ENCODE measurements around the gene MCMBP.
"Not testable (repeated sequence)": the region's sequence is repeated elsewhere in the genome, so short reads cannot be mapped to it uniquely, and the experiment has no call there.

Gene MCMBP

GRCh38 chr10:119896061-119896655 lies 23.5 kb upstream of the MCMBP start:
- no peak for FAIRE-seq
- no peak for DNase-seq (ENCODE audit: insufficient read length, low spot score)
- TF ChIP-seq POLR2AphosphoS5 (IDR thresholded peaks at IDR 0.05; ENCODE audit: low read depth, low read length) (no peak), POLR2A (IDR thresholded peaks at IDR 0.05; ENCODE audit: low read depth, low read length) (no peak), POU2F2 (IDR thresholded peaks at IDR 0.05; ENCODE audit: low read depth, low read length) (no peak), PAX5 (IDR thresholded peaks at IDR 0.05; ENCODE audit: insufficient read depth, low read length, severe bottlenecking) (no peak), TAF1 (IDR thresholded peaks at IDR 0.05; ENCODE audit: low read depth, low read length) (no peak), SPI1 (IDR thresholded peaks at IDR 0.05; ENCODE audit: low read depth, low read length) (no peak)

- FAIRE-seq = no peak
- no peak for DNase-seq (ENCODE audit: insufficient read length, low spot score)
- TF ChIP-seq SPI1 (IDR thresholded peaks at IDR 0.05; ENCODE audit: low read depth, low read length) = no peak
- no peak for TF ChIP-seq TAF1 (IDR thresholded peaks at IDR 0.05; ENCODE audit: low read depth, low read length)
- TF ChIP-seq POLR2A (IDR thresholded peaks at IDR 0.05; ENCODE audit: low read depth, low read length) = no peak
- TF ChIP-seq POLR2AphosphoS5 (IDR thresholded peaks at IDR 0.05; ENCODE audit: low read depth, low read length) = no peak
- no peak for TF ChIP-seq PAX5 (IDR thresholded peaks at IDR 0.05; ENCODE audit: insufficient read depth, low read length, severe bottlenecking)
- no peak for TF ChIP-seq POU2F2 (IDR thresholded peaks at IDR 0.05; ENCODE audit: low read depth, low read length)
These were observed 21.3 kb upstream of the MCMBP start for GRCh38 chr10:119893845-119894427.

GRCh38 chr10:119893074-119893473 lies 20.4 kb upstream of the MCMBP start:
- DNase-seq (ENCODE audit: insufficient read length, low spot score) (no peak), FAIRE-seq (no peak)
- TF ChIP-seq POLR2AphosphoS5 (IDR thresholded peaks at IDR 0.05; ENCODE audit: low read depth, low read length) (no peak), POLR2A (IDR thresholded peaks at IDR 0.05; ENCODE audit: low read depth, low read length) (no peak), TAF1 (IDR thresholded peaks at IDR 0.05; ENCODE audit: low read depth, low read length) (no peak), SPI1 (IDR thresholded peaks at IDR 0.05; ENCODE audit: low read depth, low read length) (no peak), PAX5 (IDR thresholded peaks at IDR 0.05; ENCODE audit: insufficient read depth, low read length, severe bottlenecking) (no peak), POU2F2 (IDR thresholded peaks at IDR 0.05; ENCODE audit: low read depth, low read length) (no peak)

GRCh38 chr10:119892188-119893065 lies 19.8 kb upstream of the MCMBP start, which contains the start of gene SEC23IP:
Gene SEC23IP, plus strand, starts transcription at chr10:119892730. Its CDS starts 53 bp downstream, at chr10:119892783.
- peak; percentile 98 for FAIRE-seq
- peak; percentile 75 for DNase-seq (ENCODE audit: insufficient read length, low spot score)
- TF ChIP-seq POU2F2 (IDR thresholded peaks at IDR 0.05; ENCODE audit: low read depth, low read length) (peak; percentile 67), POLR2A (IDR thresholded peaks at IDR 0.05; ENCODE audit: low read depth, low read length) (peak; percentile 85), TAF1 (IDR thresholded peaks at IDR 0.05; ENCODE audit: low read depth, low read length) (peak; percentile 43), SPI1 (IDR thresholded peaks at IDR 0.05; ENCODE audit: low read depth, low read length) (peak; percentile 58; the same call in 1 of the 2 replicates), POLR2AphosphoS5 (IDR thresholded peaks at IDR 0.05; ENCODE audit: low read depth, low read length) (peak; percentile 91), PAX5 (IDR thresholded peaks at IDR 0.05; ENCODE audit: insufficient read depth, low read length, severe bottlenecking) (no peak)

- not testable (repeated sequence) for DNase-seq (ENCODE audit: insufficient read length, low spot score); FAIRE-seq
These were observed 19.2 kb upstream of the MCMBP start for GRCh38 chr10:119891849-119892187.

GRCh38 chr10:119890307-119890706 lies 17.7 kb upstream of the MCMBP start:
- not testable (repeated sequence) for FAIRE-seq; DNase-seq (ENCODE audit: insufficient read length, low spot score)

GRCh38 chr10:119889201-119889600 lies 16.6 kb upstream of the MCMBP start:
- not testable (repeated sequence) for DNase-seq (ENCODE audit: insufficient read length, low spot score); FAIRE-seq

GRCh38 chr10:119888715-119889114 lies 16.1 kb upstream of the MCMBP start:
- FAIRE-seq; DNase-seq (ENCODE audit: insufficient read length, low spot score): not testable (repeated sequence)

- FAIRE-seq; DNase-seq (ENCODE audit: insufficient read length, low spot score): not testable (repeated sequence)
These were observed 13.4 kb upstream of the MCMBP start for GRCh38 chr10:119886070-119886469.

GRCh38 chr10:119883901-119884611 lies 11.4 kb upstream of the MCMBP start:
- not testable (repeated sequence) for FAIRE-seq; DNase-seq (ENCODE audit: insufficient read length, low spot score)

GRCh38 chr10:119878524-119878923 lies 5.9 kb upstream of the MCMBP start:
- FAIRE-seq (no peak), DNase-seq (ENCODE audit: insufficient read length, low spot score) (no peak)
- TF ChIP-seq POLR2A (IDR thresholded peaks at IDR 0.05; ENCODE audit: low read depth, low read length) (no peak), POU2F2 (IDR thresholded peaks at IDR 0.05; ENCODE audit: low read depth, low read length) (no peak), PAX5 (IDR thresholded peaks at IDR 0.05; ENCODE audit: insufficient read depth, low read length, severe bottlenecking) (no peak), TAF1 (IDR thresholded peaks at IDR 0.05; ENCODE audit: low read depth, low read length) (no peak), SPI1 (IDR thresholded peaks at IDR 0.05; ENCODE audit: low read depth, low read length) (no peak), POLR2AphosphoS5 (IDR thresholded peaks at IDR 0.05; ENCODE audit: low read depth, low read length) (no peak)
